RWPE2 (cell line): ENCODE data around the gene RIIAD1.

Experiments
- ATAC-seq: fragments of 200-7000 bp; cut with Tn5 transposase; 3 replicates; pipeline ENCODE4 v1.9.1; 2021; ENCODE audit warnings: low read depth
- DNase-seq: peaks from one replicate; pipeline ENCODE4 v3.0.0-alpha.2; 2020; ENCODE audit warnings: low spot score
- H3K27ac ChIP-seq: fragments of 450-650 bp; 2 replicates; pipeline ENCODE4 v1.5.1; 2017; ENCODE audit warnings: mild to moderate bottlenecking; ENCODE audit not compliant: poor library complexity, severe bottlenecking
- H3K27me3 ChIP-seq: fragments of 250-450 bp; sonication (Bioruptor Pico); 2 replicates; pipeline ENCODE4 v1.5.1; 2021; ENCODE audit warnings: mild to moderate bottlenecking, moderate library complexity; ENCODE audit not compliant: insufficient read depth, poor library complexity, severe bottlenecking
- H3K36me3 ChIP-seq: fragments of 250-450 bp; sonication (Bioruptor Pico); 2 replicates; pipeline ENCODE4 v1.5.1; 2020; ENCODE audit warnings: low read depth, mild to moderate bottlenecking, moderate library complexity
- H3K4me1 ChIP-seq: fragments of 250-450 bp; sonication (Bioruptor Pico); 2 replicates; pipeline ENCODE4 v1.5.1; 2021; ENCODE audit warnings: mild to moderate bottlenecking, moderate library complexity; ENCODE audit not compliant: insufficient read depth, poor library complexity, severe bottlenecking
- H3K4me3 ChIP-seq: fragments of 250-450 bp; sonication (Bioruptor Pico); 2 replicates; pipeline ENCODE4 v1.5.1; 2021; ENCODE audit warnings: mild to moderate bottlenecking, moderate library complexity; ENCODE audit not compliant: severe bottlenecking
- H3K9me3 ChIP-seq: fragments of 250-450 bp; sonication (Bioruptor Pico); 2 replicates; pipeline ENCODE4 v1.5.1; 2021; ENCODE audit warnings: mild to moderate bottlenecking, moderate library complexity; ENCODE audit not compliant: severe bottlenecking
- CTCF ChIP-seq: fragments of 450-650 bp; IDR thresholded peaks from one replicate; pipeline ENCODE4 v1.5.1; 2017; ENCODE audit warnings: mild to moderate bottlenecking, moderate library complexity; ENCODE audit not compliant: poor library complexity, severe bottlenecking

RIIAD1 gene

GRCh38 chr1:151721788-151722510 lies 627 bp downstream of the RIIAD1 start:
- H3K27me3 ChIP-seq, result peaks cover 6% of the 10 kb centered on the region
- H3K9me3 ChIP-seq, result no peaks in the 10 kb centered on the region
- no peaks in the 10 kb centered on the region for H3K4me1 ChIP-seq
- ATAC-seq, result no peak; the same call in 2 of the 3 replicates
- no peak overlapping the region for H3K27ac ChIP-seq
- no peak for DNase-seq
- H3K36me3 ChIP-seq, result no peaks in the 10 kb centered on the region
- peak; percentile 16 for TF ChIP-seq CTCF
- H3K4me3 ChIP-seq, result peak overlapping the region; percentile 34

GRCh38 chr1:151723726-151724370 lies 2.5 kb downstream of the RIIAD1 start:
- Histone ChIP-seq H3K27ac (no peak overlapping the region), H3K36me3 (no peaks in the 10 kb centered on the region), H3K9me3 (no peaks in the 10 kb centered on the region), H3K27me3 (no peaks in the 10 kb centered on the region), H3K4me3 (no peak overlapping the region), H3K4me1 (no peaks in the 10 kb centered on the region)
- TF ChIP-seq CTCF, result no peak
- DNase-seq (no peak), ATAC-seq (no peak)

GRCh38 chr1:151728151-151729054 lies 7.1 kb downstream of the RIIAD1 start:
- Histone ChIP-seq H3K36me3 (no peaks in the 10 kb centered on the region), H3K27ac (no peak overlapping the region), H3K9me3 (no peaks in the 10 kb centered on the region), H3K4me3 (no peak overlapping the region), H3K27me3 (no peaks in the 10 kb centered on the region), H3K4me1 (no peaks in the 10 kb centered on the region)
- no peak for DNase-seq
- ATAC-seq, result no peak
- TF ChIP-seq CTCF, result no peak

- TF ChIP-seq CTCF, result no peak
- ATAC-seq, result no peak
- no peaks in the 10 kb centered on the region for H3K9me3 ChIP-seq
- no peak overlapping the region for H3K4me3 ChIP-seq
- no peaks in the 10 kb centered on the region for H3K4me1 ChIP-seq
- no peak overlapping the region for H3K27ac ChIP-seq
- no peaks in the 10 kb centered on the region for H3K36me3 ChIP-seq
- no peaks in the 10 kb centered on the region for H3K27me3 ChIP-seq
- DNase-seq, result no peak
These were observed 8.0 kb downstream of the RIIAD1 start for GRCh38 chr1:151729157-151729965.
